Measurements from ENCODE around the gene CRK. TPM values are rescaled to one million over a fixed set of nuclear protein-coding genes. Genes with fewer than 3 reads are reported as not detected.

The CRK gene
- total and polyA plus RNA-seq, 2 of the 4 experiments (the other 2 are of a cell fraction): 57.6 to 100 TPM

- peaks cover 13% of the 10 kb centered on the region for H3K4me1 ChIP-seq (ENCODE audit: control insufficient read depth, insufficient read depth, low read length)
- H3K4ac ChIP-seq (ENCODE audit: low read depth, low read length): no peak overlapping the region
- H3K27me3 ChIP-seq (ENCODE audit: control insufficient read depth, insufficient read depth, low read length): no peaks in the 10 kb centered on the region
- H2BK120ac ChIP-seq (ENCODE audit: low read depth, low read length): no peak overlapping the region
- WGBS, 2 experiments (ENCODE audit: extremely low coverage in 2 of 2, insufficient read length in 1 of 2): 100% methylated on average over 2 of the region's 7 CpGs; no CpG with 5 or more reads in 1 of the 2 experiments
- peaks cover 7 to 31% of the 10 kb centered on the region in 2 experiments; a peak in 3 of 4 replicates for H3K79me1 ChIP-seq (ENCODE audit: low read depth in 1 of 2, low read length in 2 of 2)
- no peak overlapping the region for H3K14ac ChIP-seq (replicated peaks; ENCODE audit: low read depth, low read length)
- H3K36me3 ChIP-seq (ENCODE audit: control insufficient read depth, insufficient read depth, low read length): peaks cover 14% of the 10 kb centered on the region
- in situ Hi-C loops (cut with MboI; ENCODE audit: low sequenced_read_pairs) (no loop called here), intact Hi-C loops (cut with micrococcal nuclease) (no loop called here), dilution Hi-C loops (cut with HindIII; ENCODE audit: low sequenced_read_pairs, unreplicated experiment) (no loop called here)
- DNase-seq (no peak), ATAC-seq (ENCODE audit: low read depth) (no peak)
- H2AK5ac ChIP-seq (ENCODE audit: low read depth, low read length): no peak overlapping the region
- ChIA-PET POLR2A (ENCODE audit: unreplicated experiment) (no interaction called here), CTCF (no interaction called here)
- H3K4me3 ChIP-seq (ENCODE audit: insufficient read depth, low read depth, low read length): no peak overlapping the region
- H4K8ac ChIP-seq (ENCODE audit: low read depth in 2 of 2, low read length in 2 of 2): no peak overlapping the region
- H2BK20ac ChIP-seq (ENCODE audit: low read depth, low read length): no peak overlapping the region
- H2AK9ac ChIP-seq (replicated peaks; ENCODE audit: low read depth, low read length, poor library complexity): peak overlapping the region; percentile 70
- no peak overlapping the region for H2BK15ac ChIP-seq (ENCODE audit: low read depth, low read length)
- no TSS peak for BruUV-seq (replicated peaks)
- peaks cover 14% of the 10 kb centered on the region; the same call in 1 of the 2 replicates for H3K9me1 ChIP-seq (ENCODE audit: insufficient read depth, low read length)
- no peak overlapping the region for H4K5ac ChIP-seq (ENCODE audit: low read depth, low read length)
- H3K9me3 ChIP-seq (ENCODE audit: control insufficient read depth, insufficient read depth, low read length): no peaks in the 10 kb centered on the region
- no peak overlapping the region for H3K27ac ChIP-seq (ENCODE audit: insufficient read depth, low read length)
- TF ChIP-seq MXI1 (IDR thresholded peaks at IDR 0.05; ENCODE audit: borderline replicate concordance, low read depth, low read length): no peak
- no peak overlapping the region for H3K23ac ChIP-seq (ENCODE audit: low read depth, low read length)
- no peak overlapping the region for H2BK5ac ChIP-seq (ENCODE audit: low read depth, low read length, poor library complexity, severe bottlenecking)
- H4K91ac ChIP-seq (ENCODE audit: insufficient read depth, low read depth, low read length): no peak overlapping the region
- H4K20me1 ChIP-seq (ENCODE audit: insufficient read depth, low read length): peaks cover 3% of the 10 kb centered on the region; the same call in 1 of the 2 replicates
- H3K56ac ChIP-seq (ENCODE audit: extremely low read depth, insufficient read depth, low read length): no peak overlapping the region
- no peak overlapping the region for H2AFZ ChIP-seq (replicated peaks; ENCODE audit: low read length, poor library complexity)
- H3K18ac ChIP-seq (ENCODE audit: low read depth, low read length): no peak overlapping the region
- H3K9ac ChIP-seq (ENCODE audit: low read depth, low read length): no peak overlapping the region
- H3K4me2 ChIP-seq (ENCODE audit: low read depth, low read length): no peak overlapping the region
Observed at GRCh38 chr17:1494203-1494602, 38.2 kb upstream of the CRK start.
